PFSK-1 (cell line): ENCODE results near the gene TELO2.

ENCODE experiments used
- FOXP2 ChIP-seq: optimal IDR thresholded peaks from 2 replicates; pipeline ENCODE3; 2011; ENCODE audit warnings: borderline replicate concordance, control low read depth, inconsistent platforms; ENCODE audit not compliant: insufficient read depth; ENCODE audit errors: extremely low read length, extremely low read depth
- POLR2AphosphoS5 ChIP-seq: IDR thresholded peaks from 2 replicates; pipeline ENCODE4 v1.6.1; 2012; ENCODE audit warnings: low read depth, mild to moderate bottlenecking, control low read depth, low read length, moderate library complexity
- REST ChIP-seq, 2 experiments: IDR thresholded peaks; 2 replicates each; pipeline versions ENCODE4 v1.6.1 to v1.8.0; 2011 to 2012; ENCODE audit warnings: low read depth in 2 of 2, low read length in 2 of 2, control low read depth in 1 of 2, inconsistent platforms in 1 of 2, mild to moderate bottlenecking in 1 of 2, moderate library complexity in 1 of 2; ENCODE audit not compliant: insufficient read depth in 1 of 2
- SIN3A ChIP-seq: IDR thresholded peaks from 2 replicates; pipeline ENCODE4 v1.6.1; 2012; ENCODE audit warnings: mild to moderate bottlenecking, low read length, moderate library complexity, borderline replicate concordance; ENCODE audit not compliant: insufficient read depth
- TAF1 ChIP-seq: IDR thresholded peaks from 2 replicates; pipeline ENCODE4 v1.6.1; 2012; ENCODE audit warnings: low read length, control low read depth, borderline replicate concordance; ENCODE audit not compliant: insufficient read depth

The TELO2 gene

GRCh38 chr16:1510272-1510671 is 17.1 kb downstream of the TELO2 start:
- no peak for TF ChIP-seq TAF1
- no peak for TF ChIP-seq FOXP2
- TF ChIP-seq SIN3A = no peak

- no peak for TF ChIP-seq POLR2AphosphoS5
- no peak for TF ChIP-seq SIN3A
- no peak for TF ChIP-seq TAF1
- no peak for TF ChIP-seq REST (IDR thresholded peaks at IDR 0.05; ENCODE audit: insufficient read depth in 1 of 2, low read depth in 2 of 2, low read length in 2 of 2)
- no peak for TF ChIP-seq FOXP2
Measured at GRCh38 chr16:1510941-1511351, 17.8 kb downstream of the TELO2 start.

- TF ChIP-seq POLR2AphosphoS5 (no peak), TAF1 (no peak), SIN3A (no peak), REST (IDR thresholded peaks at IDR 0.05; ENCODE audit: insufficient read depth in 1 of 2, low read depth in 2 of 2, low read length in 2 of 2) (no peak), FOXP2 (no peak)
Measured at GRCh38 chr16:1511662-1512569, 18.8 kb downstream of the TELO2 start.

- no peak for TF ChIP-seq TAF1
- no peak for TF ChIP-seq FOXP2
- TF ChIP-seq SIN3A = no peak
- no peak for TF ChIP-seq POLR2AphosphoS5
- no peak for TF ChIP-seq REST (IDR thresholded peaks at IDR 0.05; ENCODE audit: insufficient read depth in 1 of 2, low read depth in 2 of 2, low read length in 2 of 2)
Measured at GRCh38 chr16:1512774-1513173, 19.6 kb downstream of the TELO2 start.

- TF ChIP-seq POLR2AphosphoS5 (no peak), TAF1 (no peak), FOXP2 (no peak), REST (IDR thresholded peaks at IDR 0.05; ENCODE audit: insufficient read depth in 1 of 2, low read depth in 2 of 2, low read length in 2 of 2) (no peak), SIN3A (no peak)
Measured at GRCh38 chr16:1514507-1514906, 21.3 kb downstream of the TELO2 start.
